ENCODE measurements around the gene RALA. TPM values are rescaled to one million over a fixed set of nuclear protein-coding genes. Genes with fewer than 3 reads are reported as not detected.

Gene RALA
- total and polyA plus RNA-seq, 4 donors: 5.7 to 18.8 (median 9.2) TPM

- H3K27me3 ChIP-seq (ENCODE audit: control insufficient read depth in 4 of 4, insufficient read depth in 4 of 4, low read length in 3 of 4): no peaks in the 10 kb centered on the region
- WGBS: 92% methylated on average over 3 of the region's 3 CpGs
- no peak for DNase-seq (ENCODE audit: low spot score)
- TF ChIP-seq RXRA (IDR thresholded peaks at IDR 0.05) (no peak), SP1 (IDR thresholded peaks at IDR 0.05) (no peak), ATF3 (IDR thresholded peaks at IDR 0.05) (no peak), GABPA (IDR thresholded peaks at IDR 0.05 in 1 of 2, conservative IDR thresholded peaks at IDR 0.05 in 1 of 2) (no peak), HNF4A (conservative IDR thresholded peaks at IDR 0.05) (no peak), TAF1 (conservative IDR thresholded peaks at IDR 0.05) (no peak), FOXA2 (IDR thresholded peaks at IDR 0.05) (no peak), CTCF (IDR thresholded peaks at IDR 0.05; ENCODE audit: low read depth, low read length, missing input control) (no peak), HNF4G (IDR thresholded peaks at IDR 0.05) (no peak), JUND (IDR thresholded peaks at IDR 0.05) (no peak), NR2F2 (IDR thresholded peaks at IDR 0.05) (no peak), YY1 (IDR thresholded peaks at IDR 0.05) (no peak), FOXA1 (IDR thresholded peaks at IDR 0.05) (no peak), EGR1 (IDR thresholded peaks at IDR 0.05; ENCODE audit: low read depth in 2 of 2) (no peak), RAD21 (IDR thresholded peaks at IDR 0.05) (no peak), ZBTB33 (IDR thresholded peaks at IDR 0.05) (no peak), REST (IDR thresholded peaks at IDR 0.05) (no peak)
- TF ChIP-seq, protein P1, sequence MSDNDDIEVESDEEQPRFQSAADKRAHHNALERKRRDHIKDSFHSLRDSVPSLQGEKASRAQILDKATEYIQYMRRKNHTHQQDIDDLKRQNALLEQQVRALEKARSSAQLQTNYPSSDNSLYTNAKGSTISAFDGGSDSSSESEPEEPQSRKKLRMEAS (IDR thresholded peaks at IDR 0.05): no peak
- no peaks in the 10 kb centered on the region for H3K9me3 ChIP-seq (ENCODE audit: control insufficient read depth in 4 of 4, low read length in 3 of 4)
- no peaks in the 10 kb centered on the region for H3K4me1 ChIP-seq (ENCODE audit: control insufficient read depth in 4 of 4, insufficient read depth in 4 of 4, low read length in 3 of 4)
- H3K4me3 ChIP-seq (ENCODE audit: low read depth in 1 of 3, low read length in 3 of 3): no peak overlapping the region
- no peak overlapping the region for H3K9ac ChIP-seq (ENCODE audit: low read depth in 1 of 2, low read length in 2 of 2)
- no peak overlapping the region for H3K27ac ChIP-seq (ENCODE audit: low read depth in 1 of 2, low read length in 2 of 2)
- H3K36me3 ChIP-seq (ENCODE audit: control insufficient read depth in 4 of 4, insufficient read depth in 3 of 4, low read depth in 1 of 4, low read length in 3 of 4): no peaks in the 10 kb centered on the region
These were observed 10.4 kb downstream of the RALA start for GRCh38 chr7:39633563-39634477.

All from liver (tissue), 9 donors.